Fibroblast of skin of back (primary cell): Measurements from ENCODE around the gene TMEM117.
"Not testable (repeated sequence)": the region's sequence is repeated elsewhere in the genome, so short reads cannot be mapped to it uniquely, and the experiment has no call there.

Source experiments
- DNase-seq: peaks from one replicate; pipeline ENCODE4 v3.0.0-alpha.2; 2013

TMEM117 gene

GRCh38 chr12:43965899-43966298, 130.0 kb downstream of the TMEM117 start:
- no peak for DNase-seq

DNA sequence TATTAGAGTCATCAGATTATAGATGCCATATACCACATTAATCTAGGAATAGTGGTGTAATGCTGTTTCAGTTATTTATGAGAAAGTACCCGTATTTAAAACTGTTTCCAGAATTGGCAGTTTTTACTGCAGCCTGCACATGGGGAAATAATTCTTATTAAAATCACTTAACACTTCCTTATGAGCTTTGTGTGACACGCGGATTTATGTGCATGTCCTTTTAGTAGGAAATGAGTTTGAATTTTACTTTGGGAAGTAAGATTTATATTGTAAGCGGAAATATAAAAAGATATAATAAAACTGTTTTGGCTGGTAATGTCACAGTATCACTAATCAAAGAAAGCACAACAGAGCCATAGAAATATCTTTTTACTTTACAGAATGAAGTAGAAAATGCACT, 132.9 kb downstream of the TMEM117 start:
- DNase-seq, result no peak

DNA sequence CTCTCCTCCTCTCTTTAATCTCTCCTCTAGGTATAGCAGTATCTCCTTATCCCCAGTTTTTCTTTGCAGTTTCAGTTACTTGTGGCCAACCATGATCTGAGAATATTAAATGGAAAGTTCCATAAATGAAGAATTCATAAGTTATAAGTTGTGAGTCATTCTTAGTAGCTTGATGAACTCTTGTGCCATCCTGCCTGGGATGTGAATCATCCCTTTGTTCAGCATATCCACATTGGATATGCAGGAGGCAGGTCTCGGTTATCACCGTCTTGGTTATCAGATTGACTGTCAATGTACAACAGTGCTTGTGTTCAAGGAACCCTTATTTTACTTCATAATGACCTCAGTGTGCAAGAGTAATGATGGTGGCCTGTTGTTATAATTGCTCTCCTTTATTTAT, 134.0 kb downstream of the TMEM117 start:
- DNase-seq, result peak; percentile 53

DNA sequence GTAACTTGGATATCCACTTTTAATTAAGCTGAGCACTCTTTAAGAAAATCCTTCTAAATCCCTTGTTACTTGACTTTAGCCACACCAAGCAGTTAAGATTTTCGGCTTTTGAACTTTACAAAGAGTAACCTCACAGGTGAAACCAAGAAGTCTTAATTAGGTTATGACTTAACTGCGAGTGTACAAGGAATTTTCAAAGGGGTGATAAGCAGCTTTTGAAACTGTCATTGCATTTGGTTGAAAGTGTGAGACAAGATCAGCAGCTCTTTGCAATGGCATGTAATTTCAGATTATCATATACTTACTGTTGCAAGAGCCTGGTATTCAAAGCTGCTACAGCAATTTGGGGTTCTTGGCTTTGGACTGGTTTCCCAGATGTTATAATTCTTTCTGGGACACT, 137.5 kb downstream of the TMEM117 start:
- no peak for DNase-seq

- DNase-seq, result no peak
Measured at GRCh38 chr12:43973993-43974392, 138.1 kb downstream of the TMEM117 start.

GRCh38 chr12:43976027-43976426, 140.1 kb downstream of the TMEM117 start:
- no peak for DNase-seq

GRCh38 chr12:43978556-43978955, 142.7 kb downstream of the TMEM117 start:
- no peak for DNase-seq

GRCh38 chr12:43979450-43979849, 143.6 kb downstream of the TMEM117 start:
- no peak for DNase-seq

GRCh38 chr12:43980627-43981191, 144.8 kb downstream of the TMEM117 start:
- no peak for DNase-seq

DNA sequence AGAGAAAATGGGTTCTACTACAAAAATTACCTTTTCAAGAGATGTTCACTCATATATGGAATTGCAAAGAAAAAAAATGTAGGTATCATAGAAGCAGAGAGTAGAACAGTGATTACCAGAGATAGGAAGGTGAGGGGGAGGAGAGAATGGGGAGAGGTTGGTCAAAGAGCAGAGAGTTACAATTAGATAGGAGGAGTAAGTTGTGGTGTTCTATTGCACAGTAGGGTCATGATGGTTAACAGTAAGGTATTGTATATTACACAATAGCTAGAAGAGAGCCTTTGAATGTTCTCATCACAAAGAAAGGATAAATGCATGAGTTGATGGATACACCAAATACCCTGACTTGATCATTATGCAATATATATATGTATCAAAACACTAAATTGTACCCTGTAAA, 145.8 kb downstream of the TMEM117 start:
- no peak for DNase-seq

GRCh38 chr12:43982544-43982943, 146.7 kb downstream of the TMEM117 start:
- no peak for DNase-seq

DNA sequence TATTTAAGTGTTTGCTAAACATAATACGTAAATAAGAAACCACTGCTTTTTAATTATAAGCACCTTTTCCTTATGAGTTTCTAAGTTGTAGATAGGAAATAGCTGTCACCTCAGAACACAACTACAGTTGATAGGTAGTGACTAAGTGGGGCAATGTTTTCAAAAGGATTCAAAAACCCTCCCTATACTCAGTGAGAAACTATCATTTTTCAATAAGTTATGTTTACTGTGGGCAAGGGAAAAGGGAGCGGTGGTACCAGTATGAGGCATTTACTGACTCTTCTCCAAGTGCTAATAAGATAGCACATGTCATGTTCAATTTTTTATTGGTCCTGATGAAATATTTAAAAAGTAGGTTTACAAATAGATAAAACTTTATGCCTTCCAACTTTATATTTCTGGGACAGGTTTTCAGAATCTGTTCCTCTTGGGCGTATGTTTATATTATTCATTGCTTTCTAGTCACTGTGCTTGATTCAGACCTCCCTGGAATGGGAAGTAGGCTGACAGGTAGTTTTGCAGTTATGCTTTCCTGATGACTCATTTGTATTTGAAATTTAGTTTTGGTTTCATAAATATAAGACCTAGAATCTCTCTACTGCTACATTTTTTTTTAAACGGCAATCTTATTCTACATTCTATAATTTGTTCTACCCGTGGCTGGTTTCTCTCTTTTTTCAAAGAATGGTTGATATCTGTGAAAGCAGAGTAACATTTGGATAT, 153.1 kb downstream of the TMEM117 start:
- DNase-seq, result no peak

DNA sequence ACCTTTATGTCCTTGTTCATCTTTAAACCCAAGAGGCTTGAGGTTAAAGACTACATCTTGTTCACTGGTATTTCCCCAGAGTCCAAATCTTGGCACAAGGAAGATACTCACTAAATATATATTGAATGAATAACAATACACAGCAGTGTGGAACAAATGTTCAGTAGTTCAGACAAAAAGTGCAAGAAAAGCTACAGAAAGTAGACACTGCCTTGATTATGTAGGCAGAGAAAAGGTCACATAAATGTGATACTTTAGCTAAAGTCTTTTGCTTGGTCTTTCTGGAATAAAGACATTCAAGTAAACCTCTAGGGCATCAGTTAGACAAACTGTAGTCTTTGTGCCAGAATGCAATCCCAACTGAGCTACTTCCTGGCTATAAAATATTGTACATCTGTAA, 157.0 kb downstream of the TMEM117 start:
- no peak for DNase-seq

- peak; percentile 50 for DNase-seq
Measured at GRCh38 chr12:44000309-44000952, 164.6 kb downstream of the TMEM117 start.

GRCh38 chr12:44002607-44003006, 166.7 kb downstream of the TMEM117 start:
- DNase-seq, result no peak

DNA sequence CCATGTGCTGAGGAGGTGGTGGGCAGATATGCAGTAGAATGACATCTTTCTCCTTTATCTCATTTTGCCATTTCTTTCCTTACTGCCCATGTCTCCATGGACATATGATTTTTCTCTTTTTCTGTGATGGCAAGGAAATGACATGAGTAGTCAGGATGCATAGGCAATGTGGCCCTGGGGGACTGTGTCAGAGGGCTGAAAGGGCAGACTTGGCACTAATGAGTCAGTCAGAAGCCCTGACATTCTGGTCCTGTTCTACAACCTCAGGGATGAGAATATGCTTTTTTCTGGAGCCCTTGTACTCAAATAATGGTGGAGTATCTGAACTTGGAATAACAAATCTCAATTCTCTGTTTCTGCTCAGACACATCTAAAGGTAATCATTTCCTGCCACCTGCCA, 167.8 kb downstream of the TMEM117 start:
- no peak for DNase-seq

DNA sequence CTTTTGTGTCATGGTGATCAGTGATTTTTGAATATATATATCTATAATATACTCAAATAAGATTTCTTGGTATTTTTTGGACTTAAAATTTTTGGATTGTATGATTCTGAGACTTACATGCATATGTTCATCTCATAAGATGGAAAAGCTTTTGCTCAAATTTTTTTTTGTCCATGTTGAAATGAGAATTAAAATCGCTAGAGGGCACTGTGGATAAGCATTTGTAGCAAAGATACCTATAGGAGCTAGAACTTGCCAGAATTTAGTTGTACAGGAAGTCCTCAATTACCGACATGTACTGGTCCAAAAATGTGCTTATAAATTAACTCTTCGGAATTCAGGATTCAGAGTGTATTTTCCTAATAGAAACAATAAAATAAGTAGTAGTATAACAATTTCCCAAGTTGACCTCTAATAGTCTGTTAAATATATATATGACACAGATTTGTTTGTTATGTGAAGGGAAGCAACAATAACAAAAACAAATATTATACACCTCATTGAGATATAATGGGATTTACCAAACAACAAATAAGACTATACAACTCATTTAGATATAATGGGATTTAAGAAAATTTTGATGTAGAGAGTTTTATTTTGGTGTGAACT, 179.6 kb downstream of the TMEM117 start:
- DNase-seq, result peak; percentile 56

- DNase-seq, result no peak
Measured at GRCh38 chr12:44017216-44017615, 181.3 kb downstream of the TMEM117 start.

- no peak for DNase-seq
Measured at GRCh38 chr12:44019118-44019517, 183.2 kb downstream of the TMEM117 start.

DNA sequence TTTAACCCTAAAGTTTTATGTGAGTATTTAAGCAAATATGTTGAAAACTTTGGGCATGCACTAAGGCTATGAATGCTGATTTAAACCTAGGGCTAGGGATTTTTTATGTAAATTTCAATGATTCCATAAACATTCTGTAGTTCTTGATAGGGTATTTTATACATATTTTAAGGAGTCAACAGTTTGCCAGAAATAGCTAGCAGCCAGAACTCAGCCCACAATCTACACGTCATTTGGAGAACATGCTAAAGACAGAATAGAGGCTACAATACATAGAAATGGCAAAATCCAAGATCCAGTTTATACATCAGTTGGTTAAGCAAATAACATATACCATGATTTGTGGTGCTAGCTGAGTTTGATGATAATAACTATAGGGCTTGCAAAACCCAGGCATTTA, 184.7 kb downstream of the TMEM117 start:
- no peak for DNase-seq

DNA sequence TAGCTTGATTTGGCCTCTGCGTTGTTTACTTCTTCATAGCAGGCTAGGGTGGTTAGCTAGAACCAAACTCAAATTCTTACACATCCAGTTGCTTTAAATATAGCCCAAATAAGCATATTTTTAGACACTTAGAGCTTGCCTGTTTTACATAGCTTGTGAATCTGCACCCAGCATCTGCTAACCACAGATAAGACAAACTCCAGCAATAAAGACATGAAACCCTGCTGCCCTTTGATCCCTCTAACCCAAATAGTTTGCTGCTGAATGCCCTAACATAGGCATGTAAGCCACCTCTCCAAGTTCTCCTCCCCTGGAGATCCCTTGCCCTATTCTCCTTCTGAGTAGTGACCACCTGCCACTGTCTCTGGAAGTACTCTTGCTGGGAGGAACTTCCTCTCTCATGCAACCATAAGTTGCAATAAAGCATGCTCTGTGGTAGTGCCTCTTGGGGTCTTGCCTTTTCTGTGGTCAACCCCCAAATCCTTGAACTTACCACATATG, 185.6 kb downstream of the TMEM117 start:
- DNase-seq, result no peak

DNA sequence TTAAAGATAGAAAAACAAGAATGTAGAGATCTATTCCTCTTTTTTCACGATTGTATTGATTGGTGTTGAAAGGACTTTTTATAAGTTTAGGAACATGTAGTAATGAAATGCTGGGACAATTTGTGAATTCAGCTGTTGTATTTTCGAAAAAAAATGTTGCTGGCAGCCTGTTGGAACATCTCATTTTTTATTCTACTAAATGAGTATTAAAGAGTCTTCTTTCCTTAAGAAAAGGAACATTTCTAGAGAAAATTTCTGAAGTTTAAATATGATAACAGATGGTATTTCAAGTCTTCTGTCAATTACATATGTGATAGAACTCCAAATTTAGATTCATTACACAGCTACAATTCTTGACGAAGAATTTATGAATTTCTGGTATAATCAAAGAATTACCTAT, 189.6 kb downstream of the TMEM117 start:
- no peak for DNase-seq

- no peak for DNase-seq
Measured at GRCh38 chr12:44026046-44026445, 190.2 kb downstream of the TMEM117 start.

- not testable (repeated sequence) for DNase-seq
Measured at GRCh38 chr12:44026926-44027325, 191.0 kb downstream of the TMEM117 start.
